Loucy (cell line): ENCODE results near the gene NPBWR2.

ENCODE experiments used
- CTCF ChIP-seq: fragments of 200-600 bp; sonication (generic); conservative IDR thresholded peaks from 2 replicates; pipeline ENCODE4 v1.5.1; 2014; ENCODE audit warnings: mild to moderate bottlenecking, antibody characterized with exemption, low read length
- EZH2phosphoT487 ChIP-seq: fragments of 200-600 bp; IDR thresholded peaks from 2 replicates; pipeline ENCODE4 v1.6.1; 2018; ENCODE audit warnings: antibody characterized with exemption, mild to moderate bottlenecking, moderate library complexity, borderline replicate concordance

DNA sequence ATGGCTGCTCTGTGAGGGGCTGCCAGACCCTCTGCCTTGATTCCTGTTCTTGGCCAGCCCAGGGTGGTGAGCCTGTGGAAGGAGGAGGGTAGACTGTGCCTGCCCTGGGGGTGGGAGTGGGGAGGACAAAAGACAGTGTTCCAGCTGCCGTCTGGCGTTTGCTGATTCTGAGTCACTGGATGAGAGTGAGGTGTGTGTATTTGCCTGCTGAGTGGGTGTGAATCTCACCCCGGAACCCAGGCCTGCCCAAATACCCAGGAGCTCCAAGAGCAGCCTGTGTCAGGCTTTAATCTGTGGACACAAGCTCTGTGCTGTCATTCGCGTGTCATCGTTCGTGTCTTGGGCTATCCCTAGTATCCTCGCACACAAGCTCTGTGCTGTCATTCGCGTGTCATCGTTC, 20.6 kb downstream of the NPBWR2 start:
- TF ChIP-seq CTCF (no peak), EZH2phosphoT487 (no peak)
